CD4-positive, alpha-beta T cell treated with Interleukin-4 for 1 hour (primary cell): ENCODE data around the gene STAG1.
A peak's percentile ranks its signal among the peaks of the same experiment; 100 is the strongest.
"Not testable (repeated sequence)": the region's sequence is repeated elsewhere in the genome, so short reads cannot be mapped to it uniquely, and the experiment has no call there.

ENCODE experiments used
- DNase-seq, 2 donors: peaks; one replicate each; pipeline ENCODE4 v3.0.0-alpha.2; 2020 to 2022

Gene STAG1

GRCh38 chr3:136576279-136577009, 175.7 kb downstream of the STAG1 start:
- DNase-seq: no peak

DNA sequence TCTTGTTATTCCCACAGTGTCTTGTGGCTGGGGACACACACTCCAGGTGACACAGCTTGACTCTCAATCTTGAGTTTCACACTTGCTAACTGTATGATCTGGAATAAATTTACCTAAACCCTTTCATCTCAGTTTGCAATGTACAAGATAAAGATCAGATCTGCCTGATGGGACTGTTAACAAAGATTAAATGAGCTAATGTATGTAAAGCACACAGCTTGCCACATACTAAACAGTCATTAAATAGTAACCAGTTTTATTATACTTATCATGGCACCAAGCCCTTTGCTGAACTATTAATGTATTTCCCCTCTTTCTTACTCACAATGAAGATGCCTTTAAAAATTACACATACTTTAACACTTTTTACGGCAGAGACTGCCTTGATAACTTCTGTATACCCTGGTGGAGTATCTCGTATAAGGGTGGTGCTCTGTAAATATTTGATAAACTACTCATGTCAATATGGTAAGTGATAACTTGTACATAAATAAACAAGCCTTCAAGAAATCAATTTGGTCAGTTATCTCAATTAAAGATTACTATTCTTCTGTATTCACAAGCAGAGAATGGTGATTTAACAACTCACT, 184.5 kb downstream of the STAG1 start:
- DNase-seq: no peak

DNA sequence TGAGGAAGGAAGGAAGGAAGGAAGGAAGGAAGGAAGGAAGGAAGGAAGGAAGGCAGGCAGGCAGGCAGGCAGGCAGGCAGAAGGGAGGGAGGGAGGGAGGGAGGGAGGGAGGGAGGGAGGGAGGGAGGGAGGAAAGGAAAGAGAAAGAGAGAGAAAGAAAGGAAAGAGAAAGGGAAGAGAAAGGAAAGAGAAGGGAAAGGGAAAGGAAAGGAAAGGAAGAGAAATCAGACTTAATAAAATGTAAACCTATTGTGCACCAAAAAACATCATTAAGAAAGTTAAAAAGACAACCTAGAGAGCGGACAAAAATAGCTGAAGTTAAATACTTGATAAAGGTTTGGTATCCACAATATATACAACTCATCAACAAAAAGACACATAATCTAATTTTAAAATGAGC, 187.2 kb downstream of the STAG1 start:
- DNase-seq: not testable (repeated sequence)

DNA sequence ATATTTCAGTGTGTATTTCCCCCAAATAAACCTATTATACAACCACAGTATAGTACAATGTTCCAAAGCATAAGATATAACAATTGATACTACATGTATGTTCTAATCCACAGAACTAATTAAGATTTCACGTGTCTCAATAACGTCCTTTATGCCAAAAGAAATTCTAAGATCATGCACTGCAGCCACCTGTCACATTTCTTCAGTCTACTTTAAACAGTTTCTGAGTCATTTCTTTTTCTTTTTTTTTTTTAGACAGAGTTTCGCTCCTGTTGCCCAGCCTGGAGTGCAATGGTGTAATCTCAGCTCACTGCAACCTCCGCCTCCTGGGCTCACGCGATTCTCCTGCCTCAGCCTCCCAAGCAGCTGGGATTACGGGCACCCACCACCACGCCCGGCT, 190.2 kb downstream of the STAG1 start:
- DNase-seq: no peak

- no peak for DNase-seq
Observed at GRCh38 chr3:136559896-136560295, 192.3 kb downstream of the STAG1 start.

- not testable (repeated sequence) for DNase-seq
Observed at GRCh38 chr3:136549461-136549860, 202.7 kb downstream of the STAG1 start.

DNA sequence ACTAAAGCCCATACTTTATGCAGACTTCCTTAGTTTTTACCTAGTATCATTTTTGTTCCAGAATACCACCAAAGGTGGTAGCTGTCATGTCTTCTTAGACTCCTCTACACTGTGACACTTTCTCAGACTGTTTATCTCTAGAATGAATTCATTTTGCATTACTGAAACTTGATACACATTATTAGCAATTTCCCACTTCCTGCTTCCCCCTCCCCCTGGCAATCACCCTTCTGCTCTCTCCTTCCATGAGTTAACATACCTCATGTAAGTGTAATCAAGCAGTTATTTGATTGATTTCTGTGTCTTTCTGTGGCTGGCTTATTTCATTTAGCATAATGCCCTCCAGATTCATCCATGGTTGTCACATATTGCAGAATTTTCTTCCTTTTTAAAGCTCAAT, 204.9 kb downstream of the STAG1 start:
- DNase-seq: no peak

DNA sequence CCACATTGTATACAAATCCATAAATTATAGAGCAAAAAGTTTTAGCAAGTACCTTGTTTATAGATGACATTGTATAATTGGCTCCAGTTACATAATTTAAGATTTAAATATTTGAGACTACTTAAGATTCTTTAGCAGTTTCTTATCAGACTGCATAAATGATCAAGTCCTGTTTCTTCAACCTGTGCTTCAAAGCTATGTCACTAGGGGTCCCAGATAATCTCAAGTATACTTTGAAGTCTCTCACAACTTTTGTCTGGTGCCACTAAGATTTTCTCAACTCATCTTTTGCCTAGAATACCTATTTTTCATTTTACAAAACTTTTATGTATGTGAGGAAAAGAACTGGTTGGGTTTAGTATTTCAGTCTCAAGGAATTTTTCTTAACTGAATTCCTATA, 205.5 kb downstream of the STAG1 start:
- peak in 1 of 2 donors; percentile 30 for DNase-seq

DNA sequence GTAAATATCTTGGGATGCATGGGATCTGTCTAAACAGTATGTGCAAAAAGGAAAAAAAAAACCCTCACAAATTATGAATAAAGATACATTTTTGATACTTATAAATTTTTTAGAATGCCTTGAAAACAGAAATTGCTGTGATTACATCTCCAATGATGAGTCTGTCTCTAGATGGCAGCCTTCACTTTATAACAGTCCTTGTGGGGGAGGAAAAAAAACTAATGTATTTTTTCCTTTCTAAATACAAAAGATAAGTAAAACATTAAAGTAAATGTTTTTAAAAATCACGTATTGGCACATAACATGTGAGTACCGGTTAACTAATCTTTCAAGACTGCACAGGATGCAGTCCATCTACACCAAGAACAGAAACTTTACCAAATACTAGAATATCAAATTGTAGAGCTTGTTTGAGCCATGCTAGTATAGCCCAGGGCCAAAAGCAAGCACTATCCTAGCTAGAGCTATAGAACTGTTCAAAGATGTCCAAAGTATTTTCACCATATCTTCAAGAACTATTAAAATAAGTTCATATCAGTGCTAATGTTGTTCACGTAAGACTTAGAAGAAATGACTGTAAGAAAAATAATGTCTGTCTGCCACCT, 206.4 kb downstream of the STAG1 start:
- peak in 1 of 2 donors; percentile 14 for DNase-seq

- no peak for DNase-seq
Observed at GRCh38 chr3:136544532-136544931, 207.6 kb downstream of the STAG1 start.

DNA sequence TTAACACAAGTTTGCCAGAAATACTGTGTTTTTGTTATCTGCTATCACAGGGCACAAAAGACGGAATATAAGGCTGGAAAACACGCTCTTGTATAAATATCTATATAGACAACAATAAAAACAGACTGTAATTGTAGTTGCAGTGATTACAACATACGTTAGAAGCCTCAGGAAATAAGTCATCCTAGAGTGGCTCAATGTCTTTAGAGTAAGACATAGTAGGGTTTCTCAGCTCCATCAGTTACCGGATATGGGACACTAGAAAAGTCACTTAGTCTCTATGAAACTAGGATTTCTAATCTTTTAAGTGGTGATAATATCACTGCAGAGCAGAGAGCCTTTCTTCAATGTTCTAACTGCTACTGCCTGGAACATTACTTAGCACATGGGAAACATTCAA, 208.8 kb downstream of the STAG1 start:
- DNase-seq: no peak

DNA sequence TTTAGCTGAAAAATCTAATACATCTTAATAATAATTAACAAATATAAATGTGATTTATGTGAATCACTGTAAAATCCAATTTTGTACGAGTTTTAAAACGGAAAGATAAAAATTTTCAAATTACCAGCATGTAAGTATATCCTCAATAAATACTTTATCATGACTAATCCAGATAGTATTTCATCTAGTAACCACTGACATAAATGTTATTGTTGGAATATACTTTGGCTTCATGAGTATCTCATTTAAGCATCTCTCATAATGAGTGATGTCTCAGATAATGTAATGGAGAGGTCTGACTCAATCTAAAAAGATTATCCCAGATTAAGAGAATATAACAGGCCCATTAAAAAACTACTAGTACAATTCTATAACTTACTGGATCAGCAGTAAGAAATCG, 216.3 kb downstream of the STAG1 start:
- DNase-seq: no peak

DNA sequence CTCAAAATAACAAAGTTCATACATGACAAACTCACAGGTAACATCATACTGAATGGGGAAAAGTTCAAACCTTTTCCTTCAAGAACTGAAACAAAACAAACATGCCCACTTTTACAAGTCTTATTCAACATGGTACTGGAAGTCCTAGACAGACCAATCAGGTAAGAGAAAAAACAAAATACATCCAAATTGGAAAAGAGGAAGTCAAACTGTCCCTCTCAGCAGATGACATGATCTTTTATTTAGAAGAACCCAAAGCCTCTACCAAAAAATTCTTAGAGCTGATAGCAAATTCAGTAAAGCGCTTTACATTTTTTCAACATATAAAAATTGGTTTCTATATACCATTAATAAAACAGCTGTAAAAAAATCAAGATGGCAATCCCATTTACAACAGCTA, 219.4 kb downstream of the STAG1 start:
- DNase-seq: no peak

GRCh38 chr3:136518102-136518501, 234.1 kb downstream of the STAG1 start:
- no peak for DNase-seq

DNA sequence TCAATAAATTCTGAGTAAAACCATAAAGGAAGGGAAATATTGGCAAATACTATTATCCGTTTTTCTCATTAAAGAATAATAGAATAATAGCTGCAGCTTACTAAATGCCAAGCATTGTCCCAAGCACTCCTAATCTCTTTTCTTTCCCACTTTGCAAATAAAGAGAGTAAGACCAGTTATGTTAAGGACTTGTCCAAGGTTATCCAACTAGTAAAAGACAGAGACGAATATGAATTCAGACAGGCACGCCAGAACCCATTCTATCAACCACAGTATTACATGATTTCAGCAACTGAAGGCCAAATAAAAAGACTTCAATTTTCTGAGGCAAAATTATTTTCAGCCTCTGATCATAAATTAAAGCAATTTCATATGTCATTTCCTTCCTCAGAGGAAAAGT, 235.5 kb downstream of the STAG1 start:
- DNase-seq: no peak

DNA sequence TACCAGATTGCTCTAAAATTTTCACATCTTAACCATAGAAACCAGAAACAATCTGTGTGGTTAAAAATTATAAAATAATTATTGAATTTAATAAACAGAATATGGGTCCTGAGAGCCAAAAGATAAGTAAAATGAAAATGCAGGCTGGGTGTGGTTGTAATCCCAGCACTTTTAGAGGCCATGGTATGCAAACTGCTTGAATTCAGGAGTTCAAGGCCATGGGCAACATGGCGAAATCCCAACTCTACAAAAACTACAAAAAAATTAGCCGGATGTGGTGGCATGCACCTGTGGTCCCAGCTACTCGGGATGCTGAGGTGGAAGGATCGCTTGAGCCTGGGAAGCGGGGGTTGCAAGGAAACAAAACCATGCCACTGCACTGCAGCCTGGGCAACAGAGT, 236.1 kb downstream of the STAG1 start:
- DNase-seq: no peak

DNA sequence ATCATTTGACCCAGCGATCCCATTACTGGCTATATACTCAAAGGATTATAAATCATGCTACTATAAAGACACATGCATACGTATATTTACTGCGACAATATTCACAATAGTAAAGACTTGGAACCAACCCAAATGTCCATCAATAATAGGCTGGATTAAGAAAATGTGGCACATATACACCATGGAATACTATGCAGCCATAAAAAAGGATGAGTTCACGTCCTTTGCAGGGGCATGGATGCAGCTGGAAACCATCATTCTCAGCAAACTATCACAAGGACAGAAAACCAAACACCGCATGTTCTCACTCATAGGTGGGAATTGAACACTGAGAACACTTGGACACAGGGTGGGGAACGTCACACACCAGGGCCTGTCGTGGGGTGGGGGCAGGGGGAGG, 237.6 kb downstream of the STAG1 start:
- DNase-seq: not testable (repeated sequence)

DNA sequence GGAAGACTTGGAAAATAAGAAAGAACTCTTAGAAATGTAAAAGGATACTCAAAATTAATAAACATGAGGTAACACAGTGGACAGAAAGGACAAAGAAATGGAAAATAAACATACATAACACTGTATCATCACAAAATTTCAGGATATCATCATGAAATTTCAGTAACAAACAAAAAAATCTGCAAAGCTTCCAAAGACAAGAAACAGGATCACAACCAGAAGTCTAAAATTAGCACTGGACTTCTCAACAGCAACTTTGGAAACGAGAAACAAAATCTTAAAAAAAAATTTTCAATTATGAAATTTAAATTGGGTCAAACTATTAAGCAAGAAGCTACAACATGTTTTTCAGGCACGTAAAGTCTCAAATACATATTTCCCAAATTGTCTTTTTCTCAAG, 238.8 kb downstream of the STAG1 start:
- no peak for DNase-seq

DNA sequence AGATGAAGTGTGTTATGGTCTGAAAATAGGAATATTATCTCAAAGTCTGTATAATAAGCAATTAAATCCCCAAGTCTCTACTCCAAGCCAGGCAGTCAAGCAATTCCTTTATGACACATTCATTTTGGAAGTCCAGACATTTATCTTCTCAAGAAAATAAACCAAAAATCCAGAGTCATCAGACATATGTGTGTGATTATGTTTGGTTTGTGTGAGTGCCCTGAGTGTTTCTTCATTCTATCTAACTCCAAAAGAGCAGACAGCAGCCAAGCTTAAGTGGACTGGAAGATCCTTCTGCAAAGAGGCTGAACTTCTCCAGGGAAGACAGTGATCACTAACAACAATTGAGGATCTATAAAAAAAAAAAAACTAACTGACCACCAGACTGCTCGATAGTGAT, 239.8 kb downstream of the STAG1 start:
- no peak for DNase-seq

GRCh38 chr3:136505676-136506075, 246.5 kb downstream of the STAG1 start:
- no peak for DNase-seq

GRCh38 chr3:136503056-136503455, 249.1 kb downstream of the STAG1 start:
- DNase-seq: no peak

GRCh38 chr3:136498919-136499447, 253.2 kb downstream of the STAG1 start:
- no peak for DNase-seq

- DNase-seq: no peak
Observed at GRCh38 chr3:136495213-136495612, 257.0 kb downstream of the STAG1 start.
